Mesothelial cell of epicardium (in vitro differentiated cells): ENCODE measurements around the gene PHC3. TPM values are rescaled to one million over a fixed set of nuclear protein-coding genes. Genes with fewer than 3 reads are reported as not detected.

Experiments used
- DNase-seq, 2 experiments: peaks; one replicate each; pipeline ENCODE4 v3.0.0; 2021; ENCODE audit warnings: low spot score in 2 of 2; ENCODE audit not compliant: unreplicated experiment in 2 of 2
- H3K27ac Mint-ChIP-seq: 2 replicates; pipeline ENCODE4 v1.8.0; 2021; ENCODE audit warnings: mixed read lengths
- H3K27me3 Mint-ChIP-seq: 2 replicates; pipeline ENCODE4 v1.8.0; 2021; ENCODE audit warnings: low read depth, mixed read lengths
- H3K36me3 Mint-ChIP-seq: 2 replicates; pipeline ENCODE4 v1.8.0; 2021; ENCODE audit warnings: mixed read lengths
- H3K4me1 Mint-ChIP-seq: 2 replicates; pipeline ENCODE4 v1.8.0; 2021; ENCODE audit warnings: mixed read lengths
- H3K4me3 Mint-ChIP-seq: 2 replicates; pipeline ENCODE4 v1.8.0; 2021; ENCODE audit warnings: mild to moderate bottlenecking, moderate library complexity, mixed read lengths
- H3K9me3 Mint-ChIP-seq: 2 replicates; pipeline ENCODE4 v1.8.0; 2021; ENCODE audit warnings: mixed read lengths
- CTCF ChIP-seq: fragments of 200-600 bp; sonication (generic); IDR thresholded peaks from one replicate; pipeline ENCODE4 v1.5.0; 2021; ENCODE audit warnings: antibody characterized with exemption; ENCODE audit not compliant: unreplicated experiment
- total RNA-seq: library from RNA; stranded (reverse); gene quantifications from 3 replicates; pipeline ENCODE4 v1.2.1, GENCODE V29; 2021

PHC3 gene
- total RNA-seq, 1 donor from 2014 or later: 58.1 TPM

GRCh38 chr3:170079536-170080165, 101.9 kb downstream of the PHC3 start:
- Mint-ChIP-seq H3K36me3 (peaks cover 31% of the 10 kb centered on the region), H3K4me1 (peaks cover 10% of the 10 kb centered on the region), H3K4me3 (no peak overlapping the region), H3K27ac (peak overlapping the region; percentile 25), H3K9me3 (peaks cover 8% of the 10 kb centered on the region), H3K27me3 (no peaks in the 10 kb centered on the region)
- no peak for TF ChIP-seq CTCF
- DNase-seq: no peak

GRCh38 chr3:170078620-170079281, 102.8 kb downstream of the PHC3 start:
- H3K9me3 Mint-ChIP-seq: peaks cover 8% of the 10 kb centered on the region
- H3K36me3 Mint-ChIP-seq: peaks cover 30% of the 10 kb centered on the region
- no peak for TF ChIP-seq CTCF
- no peaks in the 10 kb centered on the region for H3K27me3 Mint-ChIP-seq
- no peak overlapping the region for H3K4me3 Mint-ChIP-seq
- peaks cover 10% of the 10 kb centered on the region for H3K4me1 Mint-ChIP-seq
- H3K27ac Mint-ChIP-seq: no peak overlapping the region
- no peak for DNase-seq

GRCh38 chr3:170077361-170077760, 104.2 kb downstream of the PHC3 start:
- no peak for DNase-seq
- Mint-ChIP-seq H3K27me3 (no peaks in the 10 kb centered on the region), H3K36me3 (peaks cover 30% of the 10 kb centered on the region), H3K4me1 (peaks cover 10% of the 10 kb centered on the region), H3K27ac (no peak overlapping the region), H3K4me3 (no peak overlapping the region), H3K9me3 (peaks cover 17% of the 10 kb centered on the region)
- no peak for TF ChIP-seq CTCF

- peaks cover 16% of the 10 kb centered on the region for H3K9me3 Mint-ChIP-seq
- peaks cover 10% of the 10 kb centered on the region for H3K4me1 Mint-ChIP-seq
- H3K4me3 Mint-ChIP-seq: no peak overlapping the region
- DNase-seq: no peak
- peaks cover 24% of the 10 kb centered on the region for H3K36me3 Mint-ChIP-seq
- no peaks in the 10 kb centered on the region for H3K27me3 Mint-ChIP-seq
- H3K27ac Mint-ChIP-seq: no peak overlapping the region
- TF ChIP-seq CTCF: no peak
Observed at GRCh38 chr3:170076715-170077238, 104.8 kb downstream of the PHC3 start.

GRCh38 chr3:170075441-170076091, 106.0 kb downstream of the PHC3 start:
- Mint-ChIP-seq H3K27ac (no peak overlapping the region), H3K36me3 (peaks cover 16% of the 10 kb centered on the region), H3K9me3 (peaks cover 16% of the 10 kb centered on the region), H3K4me1 (peaks cover 10% of the 10 kb centered on the region), H3K4me3 (no peak overlapping the region), H3K27me3 (no peaks in the 10 kb centered on the region)
- TF ChIP-seq CTCF: no peak
- no peak for DNase-seq
